Measurements from ENCODE around the gene TMIE. TPM values are rescaled to one million over a fixed set of nuclear protein-coding genes. Genes with fewer than 3 reads are reported as not detected.

TMIE gene
- total RNA-seq, 1 donor from 2014 or later: not detected

- TF ChIP-seq CTCF (conservative IDR thresholded peaks at IDR 0.05): no peak
- Mint-ChIP-seq H3K36me3 (ENCODE audit: low read depth) (peaks cover 2% of the 10 kb centered on the region), H3K27ac (ENCODE audit: unreplicated experiment) (peak overlapping the region; percentile 36), H3K9me3 (peaks cover 5% of the 10 kb centered on the region), H3K4me3 (no peak overlapping the region), H3K4me1 (peaks cover 20% of the 10 kb centered on the region), H3K27me3 (ENCODE audit: low read depth) (no peaks in the 10 kb centered on the region)
- no peak for DNase-seq (ENCODE audit: low read depth, low spot score)
Observed at GRCh38 chr3:46759239-46760167, 58.3 kb downstream of the TMIE start.

Other genes with a start within 250 kb of the TMIE start
- gene LTF, start 236.5 kb upstream of the TMIE start, total RNA-seq: not detected in 2 replicates
- not detected in 2 replicates for gene RTP3, start 203.4 kb upstream of the TMIE start, total RNA-seq
- gene LRRC2, start 135.1 kb upstream of the TMIE start, total RNA-seq: 0.12 TPM in 1 of 2 replicates, not detected in the other
- gene FAM240A, start 88.9 kb upstream of the TMIE start, total RNA-seq: not detected in 2 replicates
- gene ALS2CL, start 7.7 kb upstream of the TMIE start, total RNA-seq: 0.16 and 0.26 TPM in 2 replicates
- 0.35 and 0.39 TPM in 2 replicates for gene PRSS50, start 16.5 kb downstream of the TMIE start, total RNA-seq
- not detected in 2 replicates for gene MYL3, start 162.1 kb downstream of the TMIE start, total RNA-seq
- 0.14 and 0.34 TPM in 2 replicates for gene PTH1R, start 176.3 kb downstream of the TMIE start, total RNA-seq

All from neural crest cell (in vitro differentiated cells).